RWPE1 (cell line): ENCODE results near the gene ASCL5.

Experiments used
- CTCF ChIA-PET: fragments of 350-600 bp; sonication (Branson Sonifier 250); formaldehyde crosslinking; extraction: SDS; loops from one replicate; lab custom pipeline; 2021; lab: Yijun Ruan, JAX
- POLR2A ChIA-PET: fragments of 400-600 bp; formaldehyde crosslinking; extraction: SDS; loops from one replicate; lab custom pipeline; 2020; ENCODE audit warnings: antibody characterized with exemption; ENCODE audit not compliant: low non-redundant PET; lab: Yijun Ruan, JAX
- DNase-seq: peaks from one replicate; pipeline ENCODE4 v3.0.0; 2012; ENCODE audit warnings: low spot score
- H3K27ac ChIP-seq: fragments of 450-650 bp; 2 replicates; pipeline ENCODE4 v1.5.1; 2017
- TF ChIP-seq, protein P1 (sequence below): fragments of 450-650 bp; conservative IDR thresholded peaks from 2 replicates; pipeline ENCODE4 v1.5.1; 2017; ENCODE audit warnings: low read depth, mild to moderate bottlenecking

The ASCL5 gene

GRCh38 chr1:201074018-201074417 lies 53.0 kb downstream of the ASCL5 start:
- TF ChIP-seq, protein P1, sequence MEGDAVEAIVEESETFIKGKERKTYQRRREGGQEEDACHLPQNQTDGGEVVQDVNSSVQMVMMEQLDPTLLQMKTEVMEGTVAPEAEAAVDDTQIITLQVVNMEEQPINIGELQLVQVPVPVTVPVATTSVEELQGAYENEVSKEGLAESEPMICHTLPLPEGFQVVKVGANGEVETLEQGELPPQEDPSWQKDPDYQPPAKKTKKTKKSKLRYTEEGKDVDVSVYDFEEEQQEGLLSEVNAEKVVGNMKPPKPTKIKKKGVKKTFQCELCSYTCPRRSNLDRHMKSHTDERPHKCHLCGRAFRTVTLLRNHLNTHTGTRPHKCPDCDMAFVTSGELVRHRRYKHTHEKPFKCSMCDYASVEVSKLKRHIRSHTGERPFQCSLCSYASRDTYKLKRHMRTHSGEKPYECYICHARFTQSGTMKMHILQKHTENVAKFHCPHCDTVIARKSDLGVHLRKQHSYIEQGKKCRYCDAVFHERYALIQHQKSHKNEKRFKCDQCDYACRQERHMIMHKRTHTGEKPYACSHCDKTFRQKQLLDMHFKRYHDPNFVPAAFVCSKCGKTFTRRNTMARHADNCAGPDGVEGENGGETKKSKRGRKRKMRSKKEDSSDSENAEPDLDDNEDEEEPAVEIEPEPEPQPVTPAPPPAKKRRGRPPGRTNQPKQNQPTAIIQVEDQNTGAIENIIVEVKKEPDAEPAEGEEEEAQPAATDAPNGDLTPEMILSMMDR, result no peak
- ChIA-PET CTCF (interaction anchor here (0.8 kb wide), 1 partner anchor 26 kb away, joined by 5 read pairs; no protein-coding TSS in a partner anchor), POLR2A (no interaction called here)
- DNase-seq, result no peak
- no peak overlapping the region for H3K27ac ChIP-seq

- ChIA-PET POLR2A (no interaction called here), CTCF (interaction anchor here (0.6 to 1.5 kb wide), 3 partner anchors 13 to 47 kb away, joined by 4 to 5 read pairs (median 4); no protein-coding TSS in a partner anchor)
- TF ChIP-seq, protein P1, result no peak
- H3K27ac ChIP-seq, result no peak overlapping the region
- no peak for DNase-seq
Measured at GRCh38 chr1:201072922-201073321, 54.1 kb downstream of the ASCL5 start.

- DNase-seq, result peak; percentile 86
- ChIA-PET POLR2A (no interaction called here), CTCF (interaction anchor here (1.5 kb wide), 1 partner anchor 41 kb away, joined by 5 read pairs; no protein-coding TSS in a partner anchor)
- TF ChIP-seq, protein P1, result no peak
- H3K27ac ChIP-seq, result no peak overlapping the region
Measured at GRCh38 chr1:201072149-201072548, 54.8 kb downstream of the ASCL5 start.

DNA sequence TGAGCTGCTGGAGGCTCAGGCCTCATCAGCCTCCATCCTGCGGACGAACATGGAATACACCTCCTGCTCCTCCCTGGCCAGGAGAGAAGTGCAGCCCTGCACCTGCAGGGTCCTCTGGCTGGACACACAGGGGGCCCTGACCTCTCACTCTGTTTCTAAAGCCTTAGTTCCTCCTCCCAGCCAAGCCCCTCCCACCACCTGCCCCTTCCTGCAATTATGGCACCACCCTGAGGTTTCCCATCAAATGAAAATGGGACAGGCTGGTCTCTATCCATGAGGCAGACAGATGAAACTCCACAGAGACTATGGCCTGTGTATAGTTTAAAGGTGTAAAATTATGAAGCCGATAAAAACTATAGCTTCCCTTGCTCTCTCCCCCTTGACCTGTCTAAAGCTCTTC lies 57.3 kb downstream of the ASCL5 start:
- ChIA-PET CTCF (interaction anchor here (0.6 to 0.7 kb wide), 2 partner anchors 46 to 286 kb away, joined by 3 read pairs; no protein-coding TSS in a partner anchor), POLR2A (no interaction called here)
- no peak for DNase-seq
- no peak overlapping the region for H3K27ac ChIP-seq
- TF ChIP-seq, protein P1, result no peak

DNA sequence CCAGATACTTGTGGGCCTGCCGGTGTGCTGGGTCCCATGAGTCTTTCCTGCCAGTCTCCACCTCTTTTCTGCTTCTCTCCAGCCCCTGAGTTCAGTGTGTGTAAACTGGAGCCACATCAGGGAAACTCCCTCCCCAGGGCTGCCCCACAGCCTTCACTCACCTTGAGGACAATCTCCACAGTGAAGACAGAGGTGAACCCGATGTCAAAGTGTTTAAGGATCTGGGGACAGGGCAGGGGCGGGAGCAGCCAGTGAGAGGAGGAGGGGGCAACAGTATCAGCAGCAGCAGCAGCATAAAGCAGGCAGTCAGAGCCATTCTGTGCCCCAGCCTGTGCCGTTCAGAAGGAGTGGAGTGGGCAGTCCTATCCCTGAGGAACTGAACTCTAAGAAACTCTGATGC lies 58.0 kb downstream of the ASCL5 start:
- ChIA-PET CTCF (no interaction called here), POLR2A (no interaction called here)
- TF ChIP-seq, protein P1, result no peak
- no peak overlapping the region for H3K27ac ChIP-seq
- no peak for DNase-seq

DNA sequence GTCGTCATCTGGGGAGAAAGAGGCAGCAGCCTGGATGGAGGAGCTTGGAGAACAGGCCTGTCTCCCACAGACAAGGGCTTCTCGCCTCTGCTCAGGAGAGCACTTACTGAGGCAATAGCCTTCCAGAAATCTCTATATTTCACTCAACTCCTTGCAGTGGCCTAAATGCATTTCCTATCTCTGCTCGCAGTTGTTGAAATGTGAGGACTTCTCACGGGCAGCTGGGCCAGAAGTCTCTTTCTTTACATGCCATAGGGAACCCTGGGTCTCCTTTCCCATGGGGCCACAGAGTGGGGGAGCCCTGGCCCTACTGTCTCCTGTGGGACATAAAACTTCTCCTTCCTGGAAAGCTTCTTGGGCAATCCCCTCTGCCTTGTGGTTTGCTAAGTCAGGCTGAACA lies 60.0 kb downstream of the ASCL5 start:
- POLR2A ChIA-PET, result no interaction called here
- DNase-seq, result no peak
- TF ChIP-seq, protein P1, result no peak
- H3K27ac ChIP-seq, result no peak overlapping the region
- CTCF ChIA-PET, result interaction anchor here (1.0 kb wide), 1 partner anchor 8 kb away, joined by 3 read pairs; no protein-coding TSS in a partner anchor
